HG03354 (cell line): Measurements from ENCODE around the gene SMIM1.
"Not testable (repeated sequence)": the region's sequence is repeated elsewhere in the genome, so short reads cannot be mapped to it uniquely, and the experiment has no call there.

Experiments used
- ATAC-seq: cut with Tn5 transposase; IDR thresholded peaks from one replicate; pipeline ENCODE4 v1.9.1; 2021; ENCODE audit warnings: mild to moderate bottlenecking; ENCODE audit not compliant: unreplicated experiment, poor library complexity, severe bottlenecking

Gene SMIM1, protein sequence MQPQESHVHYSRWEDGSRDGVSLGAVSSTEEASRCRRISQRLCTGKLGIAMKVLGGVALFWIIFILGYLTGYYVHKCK

DNA sequence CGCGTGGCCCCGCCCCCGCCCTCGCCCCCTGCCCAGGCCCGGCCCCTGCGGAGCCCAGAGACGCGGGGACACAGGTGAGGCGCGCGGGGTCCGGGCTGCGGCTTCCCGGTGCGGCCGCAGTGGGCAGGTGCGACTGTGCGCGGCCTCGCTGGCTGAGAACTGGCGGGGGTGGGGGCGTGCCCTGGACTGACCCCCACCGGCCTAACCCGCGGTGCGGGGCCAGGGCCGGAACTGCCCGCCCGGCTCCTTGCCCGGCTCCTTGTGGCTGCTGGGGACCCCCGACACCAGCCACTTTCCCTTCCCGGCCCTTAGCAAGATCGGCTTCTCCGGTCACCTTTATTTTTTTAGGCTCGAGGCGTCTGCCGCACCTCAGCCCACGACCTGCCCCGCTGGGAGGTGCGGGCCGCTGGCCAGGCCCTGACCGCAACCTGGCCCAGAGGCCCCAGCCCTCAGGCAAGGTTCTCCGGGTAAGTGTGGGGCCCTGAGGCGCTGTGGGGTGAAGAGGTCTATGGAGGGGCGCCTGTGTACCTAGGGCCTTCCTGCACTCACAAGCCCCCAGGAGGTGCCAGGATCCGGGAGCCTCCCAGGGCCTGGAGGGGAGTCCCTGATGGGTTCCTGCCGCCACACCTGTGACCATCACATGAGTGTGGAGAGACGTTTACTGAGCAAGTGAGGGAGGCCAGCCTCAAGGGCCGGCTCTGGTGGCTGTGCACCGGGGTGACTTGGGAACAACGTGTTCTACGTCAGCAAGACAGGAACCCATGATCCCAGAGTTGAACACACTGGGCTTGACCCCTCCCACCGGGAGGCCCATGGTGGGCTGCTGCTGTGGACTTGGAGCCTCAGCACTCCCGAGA is at the start of gene SMIM1:
SMIM1 (plus strand) TSS at position 35 of the 857 bp plus-strand sequence. CDS start 2,625 bp downstream, outside the sequence.
- peak; percentile 22 for ATAC-seq

DNA sequence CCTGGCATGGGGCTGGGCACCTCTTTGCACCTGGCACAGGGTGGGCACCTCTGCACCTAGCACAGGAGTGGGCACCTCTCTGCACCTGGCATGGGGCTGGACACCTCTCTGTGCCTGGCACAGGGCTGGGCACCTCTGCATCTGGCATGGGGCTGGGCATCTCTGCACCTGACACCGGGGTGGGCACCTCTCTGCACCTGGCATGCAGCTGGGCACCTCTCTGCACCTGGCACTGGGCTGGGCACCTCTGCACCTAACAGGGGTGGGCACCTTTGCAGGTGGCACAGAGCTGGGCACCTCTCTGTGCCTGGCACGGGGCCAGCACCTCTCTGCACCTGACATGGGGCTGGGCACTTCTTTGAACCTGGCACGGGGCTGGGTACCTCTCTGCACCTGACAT is 49.7 kb upstream of the SMIM1 start:
- ATAC-seq, result no peak

- not testable (repeated sequence) for ATAC-seq
These were observed 48.0 kb upstream of the SMIM1 start for GRCh38 chr1:3724416-3725030.

DNA sequence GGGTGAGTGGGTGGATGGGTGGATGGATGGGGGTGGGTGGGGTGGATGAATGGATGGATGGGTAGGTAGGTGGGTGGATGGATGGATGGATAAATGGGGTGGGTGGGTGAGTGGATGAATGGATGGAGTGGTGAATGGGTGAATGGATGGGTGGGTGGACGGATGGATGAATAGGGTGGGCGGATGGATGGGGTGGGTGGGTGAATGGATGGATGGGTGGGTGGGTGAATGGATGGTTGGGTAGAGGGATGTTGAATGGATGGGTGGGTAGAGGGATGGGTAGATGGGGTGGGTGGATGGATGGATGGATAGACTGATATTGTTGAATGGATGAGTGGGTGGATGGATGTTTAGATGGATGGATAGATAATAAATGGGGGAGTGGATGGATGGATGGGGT is 47.2 kb upstream of the SMIM1 start:
- ATAC-seq, result no peak

- no peak for ATAC-seq
These were observed 45.3 kb upstream of the SMIM1 start for GRCh38 chr1:3727042-3727824.

DNA sequence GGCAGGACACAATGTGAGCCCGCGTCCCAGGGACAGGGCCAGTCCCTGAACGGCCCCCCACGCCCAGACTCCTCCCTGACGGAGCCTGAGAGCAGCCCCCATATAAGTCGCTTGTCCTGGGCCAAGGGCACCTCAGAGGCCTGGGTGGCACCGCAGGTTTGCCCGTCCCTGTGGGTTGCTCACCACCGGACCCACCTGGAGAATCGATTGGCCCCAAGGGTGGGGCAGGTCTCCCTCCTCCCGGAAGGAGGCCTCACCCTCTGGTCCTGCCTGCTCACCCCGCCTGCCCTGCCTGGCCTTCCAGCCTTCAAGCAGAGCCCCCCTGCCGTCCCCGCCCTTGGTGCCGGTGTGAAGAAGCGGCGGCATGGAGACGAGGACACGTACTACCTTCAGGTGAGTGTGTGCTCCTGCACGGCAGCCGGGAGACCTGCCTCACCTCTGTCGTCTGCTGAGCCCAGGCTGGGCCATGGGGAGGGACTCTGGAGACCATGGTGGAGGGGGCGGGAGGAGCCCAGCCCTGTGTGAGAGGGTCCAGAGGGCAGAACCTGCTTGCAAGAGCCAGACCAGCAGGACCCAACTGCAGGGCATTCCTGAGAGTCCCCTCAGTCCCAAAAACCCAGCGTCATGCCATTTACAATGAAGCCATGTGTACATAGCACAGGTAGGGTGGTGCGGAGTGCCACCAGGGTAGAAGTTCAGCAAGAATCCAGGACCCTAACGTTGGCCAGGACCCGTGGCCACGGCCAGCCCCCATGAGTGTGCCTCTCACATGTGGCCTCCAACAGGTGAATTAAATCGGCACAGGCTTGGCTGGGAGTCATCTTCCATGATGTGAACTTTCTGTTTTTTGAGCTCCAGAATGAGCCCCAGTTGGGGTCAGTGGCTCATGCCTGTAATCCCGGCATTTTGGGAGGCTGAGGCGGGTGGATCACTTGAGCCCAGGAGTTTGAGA is 44.4 kb upstream of the SMIM1 start:
- ATAC-seq, result no peak

DNA sequence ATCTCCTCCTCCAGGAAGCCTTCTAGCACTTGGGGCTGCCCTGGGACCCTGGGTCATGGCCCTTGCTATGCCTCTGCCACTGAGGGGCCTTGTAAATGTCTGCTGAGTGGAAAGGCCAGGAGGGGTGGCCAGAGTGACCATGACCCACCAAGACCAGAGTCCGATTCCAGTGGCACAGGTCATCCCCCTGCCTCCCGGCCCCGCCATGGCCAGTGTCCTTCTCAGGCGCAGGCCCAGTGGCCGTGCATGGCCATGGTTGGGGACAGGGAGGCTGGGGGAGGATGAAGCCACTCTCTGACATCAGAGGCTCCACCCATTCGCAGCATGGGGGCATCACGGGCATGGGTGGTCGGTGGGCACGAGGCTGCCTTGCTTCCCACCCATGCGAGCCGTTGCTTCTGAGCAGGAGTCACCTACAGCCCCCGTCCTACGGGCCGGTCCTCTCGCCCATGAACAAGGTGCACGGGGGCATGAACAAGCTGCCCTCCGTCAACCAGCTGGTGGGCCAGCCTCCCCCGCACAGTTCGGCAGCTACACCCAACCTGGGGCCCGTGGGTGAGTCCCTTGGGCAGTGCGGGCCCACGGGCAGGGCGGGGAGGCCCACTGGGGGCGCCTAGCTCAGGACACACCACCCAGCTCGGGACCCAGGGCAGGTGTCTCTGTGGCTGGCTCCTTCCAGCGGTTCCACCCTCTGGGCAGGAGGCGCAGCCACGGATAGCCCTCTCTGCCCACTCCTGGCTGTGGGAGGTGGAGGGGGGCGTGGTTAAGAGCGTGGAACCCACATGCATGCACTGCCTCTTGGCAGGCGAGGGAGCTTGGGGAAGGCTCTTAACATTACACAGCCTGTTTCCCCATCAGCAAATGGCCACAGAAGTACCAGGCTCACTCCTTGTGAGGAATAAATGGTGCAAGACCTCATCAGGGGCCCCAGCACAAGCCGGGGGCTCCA is 42.7 kb upstream of the SMIM1 start:
- no peak for ATAC-seq

- no peak for ATAC-seq
These were observed 41.9 kb upstream of the SMIM1 start for GRCh38 chr1:3730543-3731247.

DNA sequence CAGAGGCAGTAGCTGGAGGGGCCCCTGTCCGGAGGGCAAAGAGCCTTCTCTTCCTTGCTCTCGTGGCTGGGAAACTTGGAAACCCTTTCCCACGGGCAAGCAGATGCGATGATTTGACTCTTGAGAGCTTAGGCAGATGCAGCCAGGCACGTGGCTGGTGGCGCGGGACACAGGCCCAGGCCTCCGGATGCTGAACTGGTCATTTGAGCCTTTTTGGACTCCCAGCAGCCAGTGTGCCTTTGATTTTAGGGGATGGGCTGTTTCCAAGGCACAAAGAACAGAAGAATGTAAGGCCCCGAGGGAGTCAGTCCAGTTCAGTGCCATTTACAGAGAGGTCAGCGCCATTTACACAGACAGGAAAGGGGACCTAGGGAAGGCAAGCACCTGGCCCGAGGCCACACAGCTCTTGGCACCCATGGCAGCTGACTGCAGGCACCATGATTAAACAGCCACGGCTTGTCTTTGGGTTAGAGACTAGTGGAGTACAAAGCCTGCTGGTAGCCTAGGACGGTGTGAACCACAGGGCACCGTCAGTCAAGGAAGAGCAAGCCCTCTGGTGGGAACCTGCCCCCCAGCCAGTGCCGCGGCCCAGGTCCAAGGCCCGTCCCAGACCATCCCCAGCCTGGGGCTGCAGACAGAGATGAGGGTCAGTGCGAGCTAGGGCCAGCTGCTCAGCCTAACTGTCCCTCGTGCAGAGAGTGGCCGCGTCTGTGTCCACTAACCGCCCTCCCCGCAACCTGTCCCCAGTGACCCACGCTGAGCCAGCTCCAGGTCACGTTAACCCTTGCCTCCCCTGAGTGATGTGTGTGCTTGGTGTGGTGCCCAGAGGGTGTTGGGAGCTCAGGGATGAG is 40.7 kb upstream of the SMIM1 start:
- no peak for ATAC-seq

DNA sequence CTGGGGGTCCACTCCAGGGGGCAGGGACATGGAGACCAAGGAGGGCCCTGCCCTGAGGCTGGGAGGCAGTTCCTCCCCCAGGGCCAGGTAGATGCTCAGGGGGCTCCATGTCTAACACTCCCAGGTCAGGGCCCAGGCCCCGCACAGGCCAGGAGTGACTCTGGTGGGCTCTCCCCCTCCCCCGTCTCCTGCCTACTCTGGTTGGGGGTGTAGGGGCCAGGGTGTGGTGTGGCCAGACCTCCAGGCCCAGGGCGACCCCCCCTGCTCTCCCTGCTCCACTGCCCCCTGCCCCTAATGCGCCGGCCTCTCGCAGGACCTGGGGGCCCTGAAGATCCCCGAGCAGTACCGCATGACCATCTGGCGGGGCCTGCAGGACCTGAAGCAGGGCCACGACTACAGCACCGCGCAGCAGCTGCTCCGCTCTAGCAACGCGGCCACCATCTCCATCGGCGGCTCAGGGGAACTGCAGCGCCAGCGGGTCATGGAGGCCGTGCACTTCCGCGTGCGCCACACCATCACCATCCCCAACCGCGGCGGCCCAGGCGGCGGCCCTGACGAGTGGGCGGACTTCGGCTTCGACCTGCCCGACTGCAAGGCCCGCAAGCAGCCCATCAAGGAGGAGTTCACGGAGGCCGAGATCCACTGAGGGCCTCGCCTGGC is 40.0 kb upstream of the SMIM1 start:
- ATAC-seq, result no peak

- ATAC-seq, result no peak
These were observed 39.3 kb upstream of the SMIM1 start for GRCh38 chr1:3733094-3733882.

DNA sequence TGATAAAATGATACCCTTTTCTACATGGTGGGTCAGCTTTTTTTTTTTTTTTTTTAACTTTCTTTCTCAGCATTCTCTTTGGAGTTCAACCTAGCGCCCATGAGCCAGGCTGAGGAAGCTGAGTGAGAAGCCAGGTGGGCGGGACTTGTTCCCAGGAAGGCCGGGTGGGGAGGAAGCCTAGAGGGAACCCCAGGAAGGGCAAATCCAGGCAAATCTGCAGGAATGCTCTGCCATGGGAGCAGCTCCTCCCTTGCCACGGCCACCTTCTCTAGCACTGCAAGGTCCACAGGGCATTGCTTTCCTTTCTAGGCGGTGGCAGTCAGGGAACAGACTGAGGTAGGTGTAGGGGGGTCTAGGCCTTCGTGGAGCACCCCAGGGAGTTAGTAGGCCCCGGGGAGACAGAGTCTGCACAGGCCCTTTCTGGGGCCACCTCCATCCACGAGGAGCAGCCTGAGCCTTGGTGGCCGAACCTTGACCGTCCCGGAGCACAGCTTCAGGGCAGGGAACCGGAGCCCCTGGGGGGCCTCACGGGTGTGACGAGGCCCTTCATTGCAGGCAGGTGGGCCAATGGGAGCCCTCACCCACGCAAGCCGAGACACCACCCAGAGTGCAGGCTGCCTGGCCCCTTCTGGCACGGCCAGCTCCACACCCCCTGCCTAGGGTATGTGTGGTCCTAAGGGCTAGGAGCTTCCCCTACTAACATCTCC is 38.5 kb upstream of the SMIM1 start:
- ATAC-seq, result no peak

DNA sequence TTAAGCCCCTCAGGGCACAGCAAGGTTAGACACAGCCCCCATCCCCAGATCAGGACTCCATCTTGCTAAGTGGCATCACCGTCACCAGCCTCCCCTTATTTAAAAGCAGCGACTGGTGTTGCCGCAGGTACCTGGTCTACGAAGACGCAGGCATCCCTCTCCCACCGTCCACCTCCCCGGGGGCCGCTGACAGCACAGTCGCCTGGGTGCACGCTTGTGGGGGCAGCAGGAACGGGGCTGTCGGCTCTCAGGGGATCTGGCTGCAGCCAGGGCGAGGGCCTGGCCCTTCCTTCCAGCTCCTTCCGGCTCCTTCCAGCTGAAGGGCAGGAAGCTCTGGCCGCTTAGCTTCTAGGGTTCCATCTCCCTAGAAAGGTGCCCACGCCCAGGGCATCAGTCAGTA is 37.9 kb upstream of the SMIM1 start:
- no peak for ATAC-seq

- no peak for ATAC-seq
These were observed 37.4 kb upstream of the SMIM1 start for GRCh38 chr1:3735027-3735681.
